ENCODE measurements around the gene MYO1D.

MYO1D gene

DNA sequence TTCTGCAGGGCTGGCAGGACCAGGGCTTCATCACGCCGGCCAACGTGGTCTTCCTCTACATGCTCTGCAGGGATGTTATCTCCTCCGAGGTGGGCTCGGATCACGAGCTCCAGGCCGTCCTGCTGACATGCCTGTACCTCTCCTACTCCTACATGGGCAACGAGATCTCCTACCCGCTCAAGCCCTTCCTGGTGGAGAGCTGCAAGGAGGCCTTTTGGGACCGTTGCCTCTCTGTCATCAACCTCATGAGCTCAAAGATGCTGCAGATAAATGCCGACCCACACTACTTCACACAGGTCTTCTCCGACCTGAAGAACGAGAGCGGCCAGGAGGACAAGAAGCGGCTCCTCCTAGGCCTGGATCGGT is 388.8 kb downstream of the MYO1D start:
- no peak for DNase-seq
- ATAC-seq: no peak

- DNase-seq (peak; percentile 46), ATAC-seq (no peak)
Observed at GRCh38 chr17:32487473-32488176, 389.3 kb downstream of the MYO1D start.

- peak; percentile 57 for ATAC-seq
Observed at GRCh38 chr17:32486701-32487472, 390.0 kb downstream of the MYO1D start, which contains the start of gene CDK5R1. TSS of gene CDK5R1 (plus strand) at chr17:32486993. CDS start at chr17:32487621, 628 bp downstream.

DNA sequence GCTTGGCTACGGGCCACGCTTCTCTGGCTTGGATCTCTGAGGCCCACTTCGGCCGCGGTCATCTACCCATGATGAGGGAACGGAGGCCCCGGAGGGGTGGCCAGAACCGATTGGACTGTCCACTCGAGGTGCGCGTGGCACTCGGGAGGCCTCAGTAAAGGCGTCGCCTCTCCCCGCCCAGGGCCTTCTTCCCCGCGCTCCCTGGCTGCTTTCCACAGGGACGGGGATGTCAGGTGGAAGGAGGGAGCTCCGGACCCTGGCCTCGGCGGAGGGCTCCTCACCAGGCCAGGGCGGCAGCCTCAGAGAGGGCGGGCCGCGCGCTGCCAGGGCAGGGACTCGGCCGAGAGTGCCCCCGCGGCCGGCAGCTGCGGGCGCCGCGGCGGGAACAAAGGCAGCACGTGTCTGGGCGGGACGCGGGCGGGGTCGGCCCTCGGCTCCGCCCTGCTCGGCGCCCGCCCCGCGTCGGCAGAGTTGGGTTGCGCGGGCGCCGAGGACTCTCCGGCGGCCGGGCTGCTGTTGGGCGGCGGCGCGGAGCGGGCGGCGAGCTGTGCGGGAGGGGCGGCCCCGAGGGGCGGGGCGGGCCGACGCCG is 390.7 kb downstream of the MYO1D start:
- DNase-seq: peak; percentile 76
- ATAC-seq: peak; percentile 78

More at GRCh38 chr17:32486701-32487472, 390.0 kb downstream of the MYO1D start, which contains the start of gene CDK5R1:
- DNase-seq: peak; percentile 78

GRCh38 chr17:32485261-32486110 is 391.4 kb downstream of the MYO1D start:
- ATAC-seq: no peak
- no peak for DNase-seq

GRCh38 chr17:32484628-32485027 is 392.3 kb downstream of the MYO1D start:
- DNase-seq: no peak
- ATAC-seq: no peak

DNA sequence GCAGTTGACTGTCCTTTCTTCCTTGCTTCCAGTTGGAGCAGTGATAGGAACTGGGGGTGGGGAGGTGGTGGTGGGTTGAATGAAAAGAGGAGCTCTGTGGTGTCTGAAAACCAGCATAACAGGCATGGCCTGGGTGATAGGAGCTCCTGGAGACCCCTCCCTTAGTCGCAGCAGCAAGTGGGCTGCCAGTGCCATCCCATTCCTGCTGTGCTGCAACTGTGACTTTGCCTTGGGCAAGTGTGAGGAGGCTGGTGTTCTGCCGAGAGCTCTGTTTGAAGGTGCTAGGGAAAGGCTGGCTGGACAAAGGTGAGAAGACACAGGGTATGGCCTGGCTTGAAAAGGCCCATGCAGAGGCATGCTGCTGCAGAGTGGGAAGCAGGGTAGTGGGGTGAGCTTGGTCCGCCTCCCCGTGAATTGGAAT is 392.9 kb downstream of the MYO1D start:
- ATAC-seq (no peak), DNase-seq (no peak)

- DNase-seq: no peak
- no peak for ATAC-seq
Observed at GRCh38 chr17:32483451-32484019, 393.4 kb downstream of the MYO1D start.

GRCh38 chr17:32482568-32483320 is 394.2 kb downstream of the MYO1D start:
- DNase-seq (no peak), ATAC-seq (no peak)

DNA sequence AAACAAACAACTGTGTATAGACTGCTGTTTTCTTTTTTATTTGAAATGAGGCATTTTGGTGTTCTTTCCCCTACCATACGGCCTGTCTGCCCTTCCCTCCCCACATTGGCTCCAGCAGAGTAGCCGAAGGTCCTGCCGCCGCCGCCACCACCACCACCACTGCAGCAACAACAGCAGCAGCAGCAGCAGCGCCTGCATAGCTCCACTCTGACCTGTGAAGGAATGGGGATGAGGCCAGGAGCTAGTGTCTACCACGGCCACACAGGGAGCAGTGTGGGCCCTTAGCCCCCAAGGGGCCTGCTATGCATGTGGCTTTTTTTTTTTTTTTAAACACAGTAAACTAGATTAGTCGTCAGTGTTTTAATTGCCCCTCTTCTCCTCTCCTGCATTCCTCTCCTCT is 395.7 kb downstream of the MYO1D start:
- DNase-seq: no peak
- no peak for ATAC-seq

- ATAC-seq (no peak), DNase-seq (no peak)
Observed at GRCh38 chr17:32479074-32479617, 397.8 kb downstream of the MYO1D start.

- DNase-seq: no peak
- no peak for ATAC-seq
Observed at GRCh38 chr17:32477220-32477619, 399.7 kb downstream of the MYO1D start.

- ATAC-seq: no peak
- no peak for DNase-seq
Observed at GRCh38 chr17:32475258-32475657, 401.7 kb downstream of the MYO1D start.

- DNase-seq (no peak), ATAC-seq (no peak)
Observed at GRCh38 chr17:32471652-32472051, 405.3 kb downstream of the MYO1D start.

DNA sequence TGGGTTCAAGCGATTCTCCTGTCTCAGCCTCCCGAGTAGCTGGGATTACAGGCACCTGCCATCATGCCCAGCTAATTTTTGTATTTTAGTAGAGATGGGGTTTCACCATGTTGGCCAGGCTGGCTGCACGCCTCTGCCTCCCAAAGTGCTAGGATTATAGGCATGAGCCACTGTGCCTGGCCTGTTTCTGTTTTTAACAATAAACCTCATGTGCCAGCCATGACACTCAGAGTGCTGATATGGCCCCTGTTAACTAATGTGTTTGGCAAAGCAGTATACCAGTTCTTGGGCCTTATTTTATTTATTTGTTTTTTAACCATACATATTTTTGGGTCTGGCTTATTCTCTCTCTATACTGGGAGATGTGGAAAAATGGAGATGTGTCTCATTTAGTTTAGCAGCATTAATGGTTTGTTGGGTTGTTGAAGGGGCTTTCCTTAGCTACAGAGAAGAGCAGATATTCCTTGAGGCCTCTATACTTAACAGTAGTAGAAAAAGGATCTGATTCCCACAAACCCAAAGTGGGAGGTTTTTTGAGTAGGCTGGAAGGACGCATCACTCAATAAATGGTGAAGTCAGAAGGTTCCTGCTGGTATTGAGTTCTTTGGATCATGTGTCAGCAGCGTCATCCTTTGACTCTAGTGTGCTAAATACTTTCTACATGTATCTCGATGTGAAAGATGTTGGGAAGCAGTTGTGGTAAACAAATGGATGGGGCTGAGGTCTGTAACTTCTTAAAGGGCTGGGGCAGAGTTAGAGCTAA is 406.3 kb downstream of the MYO1D start:
- ATAC-seq (no peak), DNase-seq (no peak)

DNA sequence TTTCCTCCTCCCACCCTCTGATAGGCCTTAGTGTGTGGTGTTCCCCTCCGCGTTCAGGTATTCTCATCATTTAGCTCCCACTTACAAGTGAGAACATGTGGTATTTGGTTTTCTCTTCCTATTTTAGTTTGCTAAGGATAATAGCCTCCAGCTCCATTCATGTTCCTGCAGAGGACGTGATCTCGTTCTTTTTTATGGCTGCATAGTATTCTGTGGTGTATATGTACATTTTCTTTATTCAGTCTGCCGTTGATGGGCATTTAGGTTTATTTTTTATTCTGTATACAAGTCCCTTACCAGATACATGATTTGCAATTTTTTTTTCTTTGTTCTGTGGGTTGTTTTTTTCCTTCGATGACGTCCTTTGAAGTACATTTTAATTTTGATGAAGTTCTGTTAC is 409.0 kb downstream of the MYO1D start:
- DNase-seq (no peak), ATAC-seq (no peak)

GRCh38 chr17:32464374-32464773 is 412.6 kb downstream of the MYO1D start:
- ATAC-seq (no peak), DNase-seq (no peak)

DNA sequence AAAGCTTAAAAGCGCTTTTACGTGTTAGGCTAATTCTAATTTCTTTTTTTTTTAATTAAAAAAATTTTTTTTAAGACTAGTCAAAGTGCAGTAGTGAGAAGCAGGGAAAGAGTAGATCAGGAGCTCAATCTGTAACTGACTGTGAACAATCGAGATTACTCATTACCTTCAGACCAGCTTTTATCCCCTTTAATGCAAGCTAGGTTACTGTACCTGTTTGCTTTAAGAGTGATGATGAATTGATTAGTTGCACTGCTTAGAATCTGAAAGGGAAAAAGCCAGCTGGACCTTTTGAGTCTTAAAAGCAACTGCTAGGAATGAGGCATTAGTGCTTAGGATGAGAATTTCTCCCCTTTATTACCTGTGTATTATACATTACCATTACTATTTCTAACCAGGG is 413.6 kb downstream of the MYO1D start:
- DNase-seq (no peak), ATAC-seq (no peak)

DNA sequence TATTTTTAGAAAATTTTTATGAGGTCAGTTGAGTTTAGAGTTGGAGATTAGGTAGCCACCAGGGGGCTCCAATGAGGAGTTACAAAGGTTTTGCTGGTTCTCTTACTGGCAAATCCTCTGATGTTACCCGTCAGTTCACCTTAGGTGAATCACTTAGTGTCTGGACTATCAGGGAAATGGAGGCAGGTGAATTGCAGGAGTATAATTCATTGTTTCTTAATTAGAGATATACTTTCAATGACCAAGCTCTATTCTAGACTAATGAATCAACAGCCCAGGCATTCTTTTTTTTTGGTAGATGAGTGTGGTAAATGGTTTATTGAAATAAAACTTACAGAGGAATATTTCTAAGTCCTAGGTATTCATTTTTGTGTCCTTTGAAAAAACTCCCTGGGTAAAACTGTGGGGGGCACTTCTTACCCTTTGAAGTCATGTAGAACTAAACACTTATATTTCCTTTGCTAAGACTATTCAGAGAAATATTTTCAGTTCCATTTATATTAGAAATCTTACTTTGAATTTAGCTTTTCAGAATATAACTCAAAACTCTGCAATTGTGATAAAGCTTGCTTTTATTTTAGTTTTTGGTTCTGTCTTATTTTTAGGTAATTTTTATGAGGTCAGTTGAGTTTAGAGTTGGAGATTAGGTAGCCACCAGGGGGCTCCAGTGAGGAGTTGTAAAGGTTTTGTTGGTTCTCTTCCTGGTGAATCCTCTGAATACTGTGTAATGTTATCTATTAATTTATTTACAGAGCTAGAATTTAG is 414.9 kb downstream of the MYO1D start:
- peak; percentile 77 for DNase-seq
- peak; percentile 60 for ATAC-seq
